Uterus (tissue), 2 donors: ENCODE data around the gene DIO3.

Source experiments
- CTCF ChIP-seq, 4 experiments: fragments of 200-600 bp in 2 of 4; fragments of 450-650 bp in 2 of 4; sonication (generic) in 2 of 4; IDR thresholded peaks; one replicate each; pipeline ENCODE4 v1.5.1; 2016 to 2019; ENCODE audit warnings: antibody characterized with exemption in 4 of 4, mild to moderate bottlenecking in 2 of 4, moderate library complexity in 1 of 4
- POLR2A ChIP-seq, 2 donors: fragments of 450-650 bp; IDR thresholded peaks; one replicate each; pipeline ENCODE4 v1.6.1; 2016; ENCODE audit warnings: antibody characterized with exemption in 2 of 2, mild to moderate bottlenecking in 1 of 2, moderate library complexity in 1 of 2

DNA sequence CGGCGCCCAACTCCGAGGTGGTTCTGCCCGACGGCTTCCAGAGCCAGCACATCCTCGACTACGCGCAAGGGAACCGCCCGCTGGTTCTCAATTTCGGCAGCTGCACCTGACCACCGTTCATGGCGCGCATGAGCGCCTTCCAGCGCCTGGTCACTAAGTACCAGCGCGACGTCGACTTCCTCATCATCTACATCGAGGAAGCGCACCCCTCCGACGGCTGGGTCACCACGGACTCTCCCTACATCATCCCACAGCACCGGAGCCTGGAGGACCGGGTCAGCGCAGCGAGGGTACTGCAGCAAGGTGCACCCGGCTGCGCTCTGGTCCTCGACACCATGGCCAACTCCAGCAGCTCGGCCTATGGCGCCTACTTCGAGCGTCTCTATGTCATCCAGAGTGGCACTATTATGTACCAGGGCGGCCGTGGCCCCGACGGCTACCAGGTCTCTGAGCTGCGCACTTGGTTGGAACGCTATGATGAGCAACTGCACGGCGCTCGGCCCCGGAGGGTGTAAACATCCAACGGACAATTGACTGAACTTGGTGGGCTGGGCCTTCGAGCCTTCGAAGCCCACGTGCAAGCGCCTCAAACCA lies 699 bp downstream of the DIO3 start:
- TF ChIP-seq CTCF (IDR thresholded peaks at IDR 0.05) (no peak), POLR2A (IDR thresholded peaks at IDR 0.05) (no peak)
